Vagina (tissue), 2 donors: ENCODE results near the gene MEGF10.

Experiments
- POLR2A ChIP-seq, 2 donors: fragments of 450-650 bp; IDR thresholded peaks; one replicate each; pipeline ENCODE4 v1.6.1; 2017; ENCODE audit warnings: antibody characterized with exemption in 2 of 2, mild to moderate bottlenecking in 2 of 2, moderate library complexity in 2 of 2
- TF ChIP-seq, protein P1 (sequence below), 3 experiments: fragments of 450-650 bp in 2 of 3; fragments of 200-600 bp in 1 of 3; sonication (generic) in 1 of 3; IDR thresholded peaks; one replicate each; pipeline ENCODE4 v1.5.1; 2017 to 2019; ENCODE audit warnings: antibody characterized with exemption in 3 of 3, mild to moderate bottlenecking in 2 of 3, moderate library complexity in 2 of 3

DNA sequence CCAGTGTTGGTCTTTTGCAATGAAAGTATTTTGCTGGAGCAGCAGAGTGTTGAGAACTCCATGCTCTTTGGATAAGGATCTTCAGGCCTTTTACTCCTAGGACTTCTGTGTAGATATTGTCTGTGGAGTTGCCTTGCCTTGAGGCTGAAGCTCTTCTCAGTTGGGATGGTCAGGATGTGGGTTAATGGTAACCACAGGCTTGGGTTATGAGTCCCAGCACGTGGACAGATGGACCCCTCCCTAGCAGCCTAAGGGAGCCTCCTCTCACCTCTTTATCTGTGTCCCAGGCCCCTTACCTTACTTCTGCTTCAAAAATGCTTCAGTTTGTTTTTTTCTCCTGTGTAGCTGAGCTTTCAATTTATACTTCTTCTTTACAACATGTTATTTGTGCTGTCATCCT, 109.9 kb downstream of the MEGF10 start:
- no peak for TF ChIP-seq POLR2A (IDR thresholded peaks at IDR 0.05)
- TF ChIP-seq, protein P1, sequence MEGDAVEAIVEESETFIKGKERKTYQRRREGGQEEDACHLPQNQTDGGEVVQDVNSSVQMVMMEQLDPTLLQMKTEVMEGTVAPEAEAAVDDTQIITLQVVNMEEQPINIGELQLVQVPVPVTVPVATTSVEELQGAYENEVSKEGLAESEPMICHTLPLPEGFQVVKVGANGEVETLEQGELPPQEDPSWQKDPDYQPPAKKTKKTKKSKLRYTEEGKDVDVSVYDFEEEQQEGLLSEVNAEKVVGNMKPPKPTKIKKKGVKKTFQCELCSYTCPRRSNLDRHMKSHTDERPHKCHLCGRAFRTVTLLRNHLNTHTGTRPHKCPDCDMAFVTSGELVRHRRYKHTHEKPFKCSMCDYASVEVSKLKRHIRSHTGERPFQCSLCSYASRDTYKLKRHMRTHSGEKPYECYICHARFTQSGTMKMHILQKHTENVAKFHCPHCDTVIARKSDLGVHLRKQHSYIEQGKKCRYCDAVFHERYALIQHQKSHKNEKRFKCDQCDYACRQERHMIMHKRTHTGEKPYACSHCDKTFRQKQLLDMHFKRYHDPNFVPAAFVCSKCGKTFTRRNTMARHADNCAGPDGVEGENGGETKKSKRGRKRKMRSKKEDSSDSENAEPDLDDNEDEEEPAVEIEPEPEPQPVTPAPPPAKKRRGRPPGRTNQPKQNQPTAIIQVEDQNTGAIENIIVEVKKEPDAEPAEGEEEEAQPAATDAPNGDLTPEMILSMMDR (IDR thresholded peaks at IDR 0.05): no peak
